AG10803 (cell line): ENCODE results near the gene DGKG.

Experiments
- DNase-seq: peaks from one replicate; pipeline ENCODE4 v3.0.0; 2010; ENCODE audit warnings: low read depth
- H3K4me3 ChIP-seq: 2 replicates; pipeline ENCODE4 v1.5.1; 2011; ENCODE audit warnings: mild to moderate bottlenecking, low read length, control low read depth
- CTCF ChIP-seq: conservative IDR thresholded peaks from 2 replicates; pipeline ENCODE4 v1.5.1; 2011; ENCODE audit warnings: mild to moderate bottlenecking, low read length, control low read depth, inconsistent platforms

DGKG gene

GRCh38 chr3:186098740-186099139, 263.3 kb downstream of the DGKG start:
- no peak overlapping the region for H3K4me3 ChIP-seq
- peak; percentile 21 for DNase-seq
- no peak for TF ChIP-seq CTCF

GRCh38 chr3:186097663-186098451, 264.2 kb downstream of the DGKG start:
- peak overlapping the region; percentile 57 for H3K4me3 ChIP-seq
- peak; percentile 77 for DNase-seq
- no peak for TF ChIP-seq CTCF

GRCh38 chr3:186097317-186097662, 264.7 kb downstream of the DGKG start:
- no peak for DNase-seq
- H3K4me3 ChIP-seq = peak overlapping the region; percentile 57; the same call in 1 of the 2 replicates
- TF ChIP-seq CTCF = no peak
